HUES48 (cell line): Measurements from ENCODE around the gene SNCB.

Source experiments
- H3K27ac ChIP-seq: one replicate; pipeline ENCODE4 v1.7.0; 2013; ENCODE audit warnings: low read depth, low read length, inconsistent platforms
- H3K27me3 ChIP-seq: 2 replicates; pipeline ENCODE4 v1.6.1; 2013; ENCODE audit warnings: mild to moderate bottlenecking, low read length; ENCODE audit not compliant: control insufficient read depth, insufficient read depth
- H3K36me3 ChIP-seq: 2 replicates; pipeline ENCODE4 v1.6.1; 2013; ENCODE audit warnings: low read length; ENCODE audit not compliant: control insufficient read depth, insufficient read depth
- H3K4me1 ChIP-seq: 2 replicates; pipeline ENCODE4 v1.6.1; 2013; ENCODE audit warnings: mild to moderate bottlenecking, low read length; ENCODE audit not compliant: control insufficient read depth, insufficient read depth
- H3K4me3 ChIP-seq: 2 replicates; pipeline ENCODE4 v1.5.1; 2013; ENCODE audit warnings: mild to moderate bottlenecking, low read depth, low read length
- H3K9ac ChIP-seq: 2 replicates; pipeline ENCODE4 v1.6.1; 2013; ENCODE audit warnings: mild to moderate bottlenecking, low read depth, low read length, moderate library complexity
- H3K9me3 ChIP-seq: 2 replicates; pipeline ENCODE4 v1.6.1; 2013; ENCODE audit warnings: low read length; ENCODE audit not compliant: control insufficient read depth, insufficient read depth

The SNCB gene

DNA sequence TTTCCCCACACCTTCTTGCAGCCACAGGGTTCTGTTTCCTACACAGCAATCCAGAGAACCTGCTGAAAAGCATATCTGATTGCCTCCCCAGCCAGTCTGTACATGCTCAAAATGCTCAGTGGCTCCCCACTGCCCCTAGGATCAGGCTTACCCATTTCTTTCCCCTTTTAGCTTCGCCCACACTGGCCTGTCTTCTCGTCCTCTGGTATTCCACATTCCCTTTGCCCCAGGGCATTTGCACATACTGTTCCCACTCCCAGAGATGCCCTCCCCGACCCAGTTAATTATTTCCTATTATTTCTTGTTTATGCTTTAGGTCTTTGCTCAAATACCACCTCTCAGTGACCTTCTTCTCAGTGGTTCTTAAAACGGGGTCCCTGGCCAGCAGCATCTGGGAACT is 10.3 kb upstream of the SNCB start:
- H3K27ac ChIP-seq = no peak overlapping the region
- no peaks in the 10 kb centered on the region for H3K36me3 ChIP-seq
- peaks cover 22% of the 10 kb centered on the region for H3K4me1 ChIP-seq
- no peak overlapping the region for H3K4me3 ChIP-seq
- H3K9me3 ChIP-seq = no peaks in the 10 kb centered on the region
- H3K9ac ChIP-seq = no peak overlapping the region
- no peaks in the 10 kb centered on the region for H3K27me3 ChIP-seq

DNA sequence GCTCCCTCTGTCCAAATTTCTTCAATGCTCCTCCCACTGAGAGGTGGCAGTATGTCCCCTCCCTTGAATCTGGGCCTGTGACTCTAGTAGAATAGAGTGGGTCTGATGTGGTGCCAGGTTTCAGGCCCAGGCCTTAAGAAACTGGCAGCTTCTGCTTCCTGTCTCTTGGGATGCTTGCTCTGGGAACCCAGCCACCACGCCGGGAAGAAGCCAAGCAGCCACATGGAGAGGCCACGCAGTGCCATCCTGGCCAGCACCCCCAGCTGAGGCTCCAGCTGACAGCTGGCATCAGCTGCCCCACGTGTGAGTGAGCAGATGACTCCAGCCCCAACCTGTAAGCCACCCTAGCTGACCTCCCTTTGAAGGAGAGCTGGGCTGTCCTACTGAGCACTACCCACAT is 9.6 kb upstream of the SNCB start:
- Histone ChIP-seq H3K36me3 (no peaks in the 10 kb centered on the region), H3K4me1 (peaks cover 22% of the 10 kb centered on the region), H3K27me3 (no peaks in the 10 kb centered on the region), H3K27ac (no peak overlapping the region), H3K4me3 (no peak overlapping the region), H3K9me3 (no peaks in the 10 kb centered on the region), H3K9ac (no peak overlapping the region)

DNA sequence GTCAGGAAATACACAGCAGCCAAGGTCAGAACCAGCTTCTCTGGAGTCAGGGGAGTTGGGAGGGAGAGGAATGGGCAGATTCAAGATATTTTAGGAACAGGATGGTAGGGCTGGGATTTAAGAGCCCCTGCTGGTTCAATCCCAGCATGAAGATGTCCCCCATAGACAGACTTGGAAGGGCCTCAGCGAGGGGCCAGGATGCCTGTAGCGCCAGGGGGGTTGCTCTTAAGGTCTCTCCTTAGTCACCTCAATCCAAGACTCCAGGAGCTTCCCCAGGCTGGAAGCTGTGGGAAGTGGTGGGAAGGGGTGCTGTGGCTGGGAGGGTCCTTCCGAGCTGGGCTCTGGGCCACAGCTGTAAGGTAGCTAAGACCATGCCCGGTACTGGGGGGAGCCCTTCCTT is 8.9 kb upstream of the SNCB start:
- no peak overlapping the region for H3K4me3 ChIP-seq
- H3K36me3 ChIP-seq = no peaks in the 10 kb centered on the region
- no peaks in the 10 kb centered on the region for H3K9me3 ChIP-seq
- H3K9ac ChIP-seq = no peak overlapping the region
- H3K27ac ChIP-seq = no peak overlapping the region
- H3K27me3 ChIP-seq = peaks cover 2% of the 10 kb centered on the region; the same call in 1 of the 2 replicates
- H3K4me1 ChIP-seq = peaks cover 24% of the 10 kb centered on the region

DNA sequence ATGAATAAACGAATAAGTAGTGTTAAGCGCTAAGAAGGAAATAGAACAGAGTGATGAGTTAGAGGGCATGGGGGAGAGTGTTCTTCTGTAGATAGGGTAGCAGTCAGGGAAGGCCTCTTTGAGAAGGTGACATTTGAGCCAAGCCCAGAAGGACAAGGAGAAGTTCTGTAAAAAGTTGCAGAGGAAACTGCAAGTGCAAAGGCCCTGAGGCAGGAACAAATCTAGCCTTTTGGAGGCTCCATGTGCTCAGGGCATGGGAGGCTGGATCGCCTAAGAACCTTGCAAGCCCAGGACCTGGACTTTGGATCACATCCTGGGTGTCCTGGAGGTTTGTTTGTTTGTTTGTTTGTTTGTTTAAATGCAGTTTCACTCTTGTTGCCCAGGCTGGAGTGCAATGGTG is 8.1 kb upstream of the SNCB start:
- Histone ChIP-seq H3K9ac (no peak overlapping the region), H3K4me3 (no peak overlapping the region), H3K27ac (no peak overlapping the region), H3K27me3 (peaks cover 7% of the 10 kb centered on the region), H3K4me1 (peaks cover 23% of the 10 kb centered on the region), H3K9me3 (no peaks in the 10 kb centered on the region), H3K36me3 (no peaks in the 10 kb centered on the region)

DNA sequence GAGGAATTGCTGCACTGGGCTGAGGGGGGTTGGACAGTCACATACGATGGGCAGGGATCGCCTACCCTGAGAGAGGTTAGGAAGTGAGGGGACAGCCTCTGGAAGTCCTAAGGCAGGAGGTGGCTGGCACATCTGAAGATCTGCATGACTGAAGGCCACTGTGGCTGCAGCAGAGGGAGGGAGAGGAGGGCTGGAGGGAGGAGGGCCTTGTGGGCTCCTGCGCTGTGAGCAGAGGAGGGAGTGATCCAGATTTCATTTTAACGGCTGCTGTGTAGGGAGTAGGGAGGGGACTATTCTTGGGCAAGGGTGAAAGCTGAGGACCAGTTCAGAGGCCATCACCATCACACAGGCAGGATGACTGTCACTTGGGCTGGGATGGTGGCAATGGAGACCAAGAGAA is 7.2 kb upstream of the SNCB start:
- Histone ChIP-seq H3K4me3 (no peak overlapping the region), H3K4me1 (peaks cover 17% of the 10 kb centered on the region; the same call in 1 of the 2 replicates), H3K9me3 (no peaks in the 10 kb centered on the region), H3K9ac (no peak overlapping the region), H3K27me3 (peaks cover 15% of the 10 kb centered on the region), H3K36me3 (no peaks in the 10 kb centered on the region), H3K27ac (no peak overlapping the region)

DNA sequence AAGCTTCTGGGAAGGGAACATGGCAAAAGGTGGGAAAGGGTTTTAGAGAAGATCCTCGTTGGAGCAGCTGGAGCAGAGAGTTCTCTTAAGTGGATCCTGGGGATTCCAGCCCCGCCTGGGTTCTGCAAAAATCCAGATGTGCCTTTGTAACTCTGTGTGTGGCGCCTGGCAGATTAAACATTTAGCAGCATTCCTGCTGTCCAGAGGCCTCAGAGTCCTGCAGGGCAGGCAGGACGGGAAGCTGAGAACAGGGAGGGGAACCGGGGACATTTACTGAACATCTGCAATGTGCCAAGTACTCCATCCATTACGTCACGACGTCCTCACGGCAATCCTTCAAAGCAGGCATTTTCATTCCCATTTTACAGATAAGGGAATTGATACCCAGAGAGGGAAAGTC is 6.1 kb upstream of the SNCB start:
- no peak overlapping the region for H3K9ac ChIP-seq
- H3K27me3 ChIP-seq = peaks cover 23% of the 10 kb centered on the region
- peak overlapping the region; percentile 8 for H3K27ac ChIP-seq
- H3K4me1 ChIP-seq = peaks cover 13% of the 10 kb centered on the region; the same call in 1 of the 2 replicates
- H3K36me3 ChIP-seq = no peaks in the 10 kb centered on the region
- no peaks in the 10 kb centered on the region for H3K9me3 ChIP-seq
- no peak overlapping the region for H3K4me3 ChIP-seq

DNA sequence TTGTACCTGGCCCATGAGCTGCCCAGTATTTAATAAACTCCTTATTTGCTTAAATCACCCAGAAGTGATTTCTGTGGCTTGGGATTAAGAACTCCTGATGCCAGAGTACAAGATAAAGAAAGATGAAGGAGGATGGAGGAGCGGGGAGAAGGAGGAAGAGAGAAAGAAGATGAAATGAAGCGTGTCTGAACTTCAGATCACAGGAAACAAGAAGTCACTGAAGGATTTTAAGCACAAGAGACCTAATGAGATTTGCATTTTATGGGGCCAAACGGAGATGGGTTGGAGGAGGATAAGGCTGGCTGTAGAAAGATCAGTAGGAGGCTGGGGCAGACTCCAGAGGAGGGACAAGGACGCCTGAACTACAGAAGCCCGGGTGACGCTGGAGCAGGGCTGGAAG is 3.3 kb upstream of the SNCB start:
- peaks cover 16% of the 10 kb centered on the region; the same call in 1 of the 2 replicates for H3K4me1 ChIP-seq
- peaks cover 47% of the 10 kb centered on the region for H3K27me3 ChIP-seq
- no peaks in the 10 kb centered on the region for H3K9me3 ChIP-seq
- no peaks in the 10 kb centered on the region for H3K36me3 ChIP-seq
- no peak overlapping the region for H3K9ac ChIP-seq
- H3K27ac ChIP-seq = no peak overlapping the region
- H3K4me3 ChIP-seq = no peak overlapping the region

DNA sequence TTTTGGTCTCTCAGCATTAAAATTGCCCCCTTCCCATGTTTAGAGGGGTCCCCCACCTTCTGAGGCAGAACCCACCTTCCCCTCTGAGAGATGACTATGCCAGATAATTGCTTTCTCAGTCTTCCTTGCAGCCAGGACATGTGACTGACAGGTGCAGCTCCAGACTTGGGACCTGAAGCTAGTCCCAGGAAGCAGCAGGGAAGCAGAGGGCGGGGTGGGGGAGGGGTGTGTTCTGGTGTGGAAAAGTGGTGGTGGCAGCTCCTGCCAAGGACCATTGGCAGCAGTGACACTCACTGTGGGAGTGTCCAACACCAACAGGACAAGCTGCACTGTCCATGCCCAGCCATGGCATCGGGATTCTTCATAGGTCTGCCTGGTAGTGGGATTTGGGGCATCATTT is 2.4 kb upstream of the SNCB start:
- H3K36me3 ChIP-seq = no peaks in the 10 kb centered on the region
- no peak overlapping the region for H3K27ac ChIP-seq
- H3K4me1 ChIP-seq = peaks cover 18% of the 10 kb centered on the region; the same call in 1 of the 2 replicates
- H3K9me3 ChIP-seq = no peaks in the 10 kb centered on the region
- H3K4me3 ChIP-seq = no peak overlapping the region
- H3K27me3 ChIP-seq = peaks cover 54% of the 10 kb centered on the region
- H3K9ac ChIP-seq = no peak overlapping the region

DNA sequence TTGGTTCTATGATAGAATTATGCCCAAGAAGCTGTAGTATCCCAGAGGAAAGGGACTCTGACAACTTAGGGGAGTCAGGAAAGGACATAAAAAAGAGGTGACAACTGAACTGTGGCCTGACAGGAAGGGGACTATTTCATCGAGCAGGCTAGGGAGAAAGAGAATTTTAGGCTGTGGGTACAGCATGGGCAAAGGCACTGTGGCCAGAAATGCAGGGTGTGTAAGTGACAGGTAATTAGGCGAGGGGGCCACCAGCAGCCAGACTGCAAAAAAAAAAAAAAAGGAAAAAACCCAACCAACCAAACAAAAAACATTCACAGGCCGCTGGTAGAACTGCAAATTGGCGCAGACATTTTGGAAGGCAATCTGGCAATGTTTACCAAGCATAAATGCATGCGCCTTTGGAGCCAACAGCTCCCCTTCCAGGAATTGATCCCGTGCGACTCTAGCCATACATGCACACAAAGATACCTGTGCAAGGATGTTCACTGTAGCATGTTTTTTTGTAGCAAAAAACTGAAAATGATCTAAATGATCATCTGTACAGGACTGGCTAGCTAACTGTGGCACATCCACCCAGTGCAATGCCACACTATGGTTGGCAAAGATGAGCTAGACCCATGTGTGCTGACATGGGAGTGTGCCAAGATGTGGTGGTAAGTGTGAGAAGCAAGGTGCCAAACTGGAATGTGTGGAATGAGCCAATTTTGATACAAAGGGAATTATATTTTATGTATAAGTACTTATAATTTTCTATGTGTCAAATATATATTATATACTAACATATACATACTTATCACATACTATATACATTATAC is 1.3 kb upstream of the SNCB start:
- Histone ChIP-seq H3K4me3 (peak overlapping the region; percentile 81; the same call in 1 of the 2 replicates), H3K4me1 (peaks cover 18% of the 10 kb centered on the region; the same call in 1 of the 2 replicates), H3K27ac (no peak overlapping the region), H3K9ac (no peak overlapping the region), H3K9me3 (no peaks in the 10 kb centered on the region), H3K36me3 (no peaks in the 10 kb centered on the region), H3K27me3 (peaks cover 54% of the 10 kb centered on the region)

DNA sequence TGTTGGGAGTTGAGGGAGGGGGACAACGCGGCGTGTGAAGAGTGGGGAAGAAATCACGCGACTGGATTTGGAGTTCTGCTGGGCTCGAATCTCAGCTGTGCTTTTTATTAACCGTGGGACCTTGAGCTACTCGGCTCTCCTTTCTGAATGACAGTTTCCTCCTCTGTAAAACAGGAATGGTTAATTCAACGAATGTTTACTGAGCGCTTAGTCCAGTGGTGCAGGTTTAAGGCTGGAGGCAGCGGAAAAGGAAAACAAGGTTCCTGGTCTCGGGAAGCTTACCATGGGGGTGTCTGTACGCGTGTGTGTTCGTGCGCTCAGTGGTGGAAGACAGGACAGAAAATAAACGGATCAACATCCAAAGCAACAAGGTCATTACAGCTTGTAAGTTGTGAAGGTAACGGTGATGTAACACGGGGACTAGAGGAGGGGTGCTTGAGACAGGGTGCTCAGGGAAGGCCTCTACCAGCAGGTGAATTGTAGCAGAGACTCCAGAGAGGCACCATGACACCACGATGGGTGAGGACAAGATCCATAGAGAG is 418 bp upstream of the SNCB start:
- Histone ChIP-seq H3K4me1 (peaks cover 18% of the 10 kb centered on the region; the same call in 1 of the 2 replicates), H3K9me3 (no peaks in the 10 kb centered on the region), H3K27me3 (peaks cover 54% of the 10 kb centered on the region), H3K27ac (no peak overlapping the region), H3K36me3 (no peaks in the 10 kb centered on the region), H3K4me3 (peak overlapping the region; percentile 81), H3K9ac (no peak overlapping the region)

DNA sequence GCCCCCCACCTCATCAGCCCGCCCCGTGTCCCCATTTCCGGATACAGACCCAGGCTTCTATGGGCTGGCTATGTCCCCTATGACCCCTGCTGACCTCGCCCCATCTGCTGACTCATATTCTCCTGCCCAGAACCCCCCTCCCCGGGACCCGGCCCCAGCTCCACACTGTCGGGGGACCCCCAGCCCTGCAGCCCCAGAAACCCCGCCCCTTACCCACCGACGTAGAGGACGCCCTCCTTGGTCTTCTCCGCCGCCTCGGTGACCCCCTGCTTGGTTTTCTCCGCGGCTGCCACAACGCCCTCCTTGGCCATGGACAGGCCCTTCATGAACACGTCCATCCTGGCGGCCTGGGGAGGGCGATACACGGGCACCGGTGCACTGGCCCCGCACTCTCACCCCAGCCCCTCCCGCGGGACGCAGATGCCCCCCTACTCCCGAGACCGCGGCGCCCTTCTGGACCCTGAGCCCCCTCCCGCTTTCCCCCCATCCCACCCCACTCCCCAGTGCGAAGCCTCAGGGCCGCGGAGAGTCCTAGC is 949 bp downstream of the SNCB start:
- Histone ChIP-seq H3K36me3 (no peaks in the 10 kb centered on the region), H3K27ac (no peak overlapping the region), H3K27me3 (peaks cover 54% of the 10 kb centered on the region), H3K9me3 (no peaks in the 10 kb centered on the region), H3K4me3 (peak overlapping the region; percentile 81), H3K9ac (no peak overlapping the region), H3K4me1 (peaks cover 18% of the 10 kb centered on the region; the same call in 1 of the 2 replicates)
